CD14-positive monocyte (primary cell): ENCODE data around the gene STAT3. TPM values are rescaled to one million over a fixed set of nuclear protein-coding genes. Genes with fewer than 3 reads are reported as not detected.
A peak's percentile ranks its signal among the peaks of the same experiment; 100 is the strongest.
"Not testable (repeated sequence)": the region's sequence is repeated elsewhere in the genome, so short reads cannot be mapped to it uniquely, and the experiment has no call there.

Experiments used
- DNase-seq, 3 donors: peaks; one replicate each; pipeline ENCODE4 v3.0.0-alpha.2; 2011 to 2022
- H2AFZ ChIP-seq: 2 replicates; pipeline ENCODE4 v1.6.0; 2012; ENCODE audit warnings: mild to moderate bottlenecking, low read depth, low read length, inconsistent platforms; ENCODE audit not compliant: insufficient read depth, poor library complexity, severe bottlenecking
- H3K27ac ChIP-seq, 2 donors: 1 replicate in 1 of 2; 2 replicates in 1 of 2; pipeline ENCODE4 v1.5.1; 2012 to 2013; ENCODE audit warnings: low read length in 2 of 2, control low read depth in 1 of 2, inconsistent platforms in 1 of 2, low read depth in 1 of 2, mild to moderate bottlenecking in 1 of 2
- H3K27me3 ChIP-seq, 2 donors: one replicate each; pipeline versions ENCODE4 v1.6.0 to v1.6.1; 2011 to 2013; ENCODE audit warnings: low read length in 2 of 2; ENCODE audit not compliant: control insufficient read depth in 2 of 2, insufficient read depth in 2 of 2
- H3K36me3 ChIP-seq, 2 donors: replicated peaks in 1 of 2; 1 replicate in 1 of 2; 2 replicates in 1 of 2; pipeline versions ENCODE4 v1.5.1 to v1.6.1; 2012 to 2013; ENCODE audit warnings: low read length in 2 of 2, control low read depth in 1 of 2, inconsistent platforms in 1 of 2, mild to moderate bottlenecking in 1 of 2; ENCODE audit not compliant: insufficient read depth in 2 of 2, control insufficient read depth in 1 of 2
- H3K4me1 ChIP-seq, 2 donors: 1 replicate in 1 of 2; 2 replicates in 1 of 2; pipeline versions ENCODE4 v1.5.1 to v1.6.1; 2012 to 2013; ENCODE audit warnings: low read length in 2 of 2, control low read depth in 1 of 2, inconsistent platforms in 1 of 2, mild to moderate bottlenecking in 1 of 2, moderate library complexity in 1 of 2; ENCODE audit not compliant: insufficient read depth in 2 of 2, control insufficient read depth in 1 of 2
- H3K4me2 ChIP-seq: replicated peaks from 2 replicates; pipeline ENCODE3; 2012; ENCODE audit warnings: low read length, moderate library complexity, mild to moderate bottlenecking; ENCODE audit not compliant: poor library complexity, severe bottlenecking; ENCODE audit errors: extremely low read depth
- H3K4me3 ChIP-seq, 3 experiments: fragments of 200-600 bp in 1 of 3; sonication (generic) in 1 of 3; replicated peaks in 1 of 3; 1 replicate in 2 of 3; 2 replicates in 1 of 3; pipeline ENCODE4 v1.5.1; 2011 to 2013; ENCODE audit warnings: low read length in 3 of 3, mild to moderate bottlenecking in 3 of 3, control low read depth in 2 of 3, low read depth in 2 of 3, inconsistent platforms in 1 of 3, moderate library complexity in 1 of 3
- H3K79me2 ChIP-seq: 2 replicates; pipeline ENCODE4 v1.6.0; 2012; ENCODE audit warnings: mild to moderate bottlenecking, control low read depth, inconsistent platforms, low read length, moderate library complexity; ENCODE audit not compliant: insufficient read depth
- H3K9ac ChIP-seq: 2 replicates; pipeline ENCODE4 v1.6.0; 2017; ENCODE audit warnings: low read length, mild to moderate bottlenecking; ENCODE audit not compliant: insufficient read depth, poor library complexity, severe bottlenecking
- H3K9me3 ChIP-seq, 2 donors: replicated peaks in 1 of 2; 1 replicate in 1 of 2; 2 replicates in 1 of 2; pipeline versions ENCODE4 v1.5.1 to v1.6.1; 2012 to 2013; ENCODE audit warnings: low read length in 2 of 2, control low read depth in 1 of 2; ENCODE audit not compliant: control insufficient read depth in 1 of 2, insufficient read depth in 1 of 2
- H4K20me1 ChIP-seq: 2 replicates; pipeline ENCODE4 v1.6.0; 2012; ENCODE audit warnings: mild to moderate bottlenecking, low read length, control low read depth, moderate library complexity; ENCODE audit not compliant: insufficient read depth
- H3K27ac Mint-ChIP-seq, 7 donors: one replicate each; pipeline ENCODE4 v1.8.0; 2020; ENCODE audit warnings: mild to moderate bottlenecking in 7 of 7, mixed read lengths in 7 of 7, moderate library complexity in 6 of 7, inconsistent platforms in 2 of 7
- H3K27me3 Mint-ChIP-seq, 3 donors: one replicate each; pipeline ENCODE4 v1.8.0; 2021 to 2022; ENCODE audit warnings: low read depth in 3 of 3, mild to moderate bottlenecking in 3 of 3, mixed read lengths in 3 of 3, moderate library complexity in 3 of 3, inconsistent platforms in 1 of 3
- H3K36me3 Mint-ChIP-seq, 2 donors: one replicate each; pipeline ENCODE4 v1.8.0; 2020; ENCODE audit warnings: mixed read lengths in 2 of 2, inconsistent platforms in 1 of 2, mild to moderate bottlenecking in 1 of 2
- H3K4me1 Mint-ChIP-seq: one replicate; pipeline ENCODE4 v1.8.0; 2020; ENCODE audit warnings: mild to moderate bottlenecking, mixed read lengths
- H3K4me3 Mint-ChIP-seq, 2 donors: one replicate each; pipeline ENCODE4 v1.8.0; 2020; ENCODE audit warnings: mild to moderate bottlenecking in 2 of 2, mixed read lengths in 2 of 2, moderate library complexity in 1 of 2
- H3K9me3 Mint-ChIP-seq, 7 donors: one replicate each; pipeline ENCODE4 v1.8.0; 2020 to 2022; ENCODE audit warnings: mixed read lengths in 7 of 7, mild to moderate bottlenecking in 6 of 7, moderate library complexity in 6 of 7, inconsistent platforms in 2 of 7
- CTCF ChIP-seq: fragments of 200-600 bp; IDR thresholded peaks from one replicate; pipeline ENCODE4 v1.8.0; 2022; ENCODE audit warnings: antibody characterized with exemption, mild to moderate bottlenecking
- WGBS: methylation state at CpG from one replicate; pipeline ENCODE4 v1.1.5; 2013; ENCODE audit warnings: missing lambda C conversion rate; ENCODE audit not compliant: insufficient coverage; 5-methylcytosine and 5-hydroxymethylcytosine counted together
- intact Hi-C, 2 donors: fragments of 100-400 bp; cut with micrococcal nuclease; formaldehyde crosslinking; loops; one replicate each; pipeline versions ENCODE4 v1.15.0 to v1.15.1; 2023
- polyA plus RNA-seq, 3 donors: library from polyadenylated mRNA; depleted of rRNA in 1 of 3; unstranded in 2 of 3; stranded (reverse) in 1 of 3; fragments of 300-500 nt in 2 of 3; fragments of >200 nt in 1 of 3; fragmentation: Illumina TruSeq in 2 of 3; gene quantifications; 1 replicate in 2 of 3; 2 replicates in 1 of 3; pipeline ENCODE4 v1.2.3, GENCODE V29; 2012 to 2021

The STAT3 gene
- polyA plus RNA-seq, 3 donors: 73.0 to 155 (median 110) TPM

GRCh38 chr17:42266462-42266861, 121.8 kb downstream of the STAT3 start:
- Mint-ChIP-seq H3K9me3 (peaks cover 0 to 3% (median 0%) of the 10 kb centered on the region in 7 donors), H3K36me3 (peaks cover 1 to 14% of the 10 kb centered on the region in 2 donors), H3K27me3 (peaks cover 0 to 2% (median 0%) of the 10 kb centered on the region in 3 donors), H3K4me1 (peaks cover 14% of the 10 kb centered on the region), H3K27ac (peak overlapping the region; percentile 84 to 95 (median 88)), H3K4me3 (no peak overlapping the region)
- Histone ChIP-seq H2AFZ (no peak overlapping the region), H3K36me3 (no peaks in the 10 kb centered on the region), H3K27ac (peak overlapping the region in 1 of 2 donors; percentile 83), H3K27me3 (no peaks in the 10 kb centered on the region), H3K4me3 (no peak overlapping the region), H3K79me2 (peaks cover 84% of the 10 kb centered on the region), H3K9ac (no peak overlapping the region), H3K4me2 (no peak overlapping the region), H4K20me1 (peaks cover 29% of the 10 kb centered on the region), H3K9me3 (no peaks in the 10 kb centered on the region), H3K4me1 (peaks cover 8 to 13% of the 10 kb centered on the region in 2 donors)
- intact Hi-C loops: no loop called here
- WGBS: no CpG with 5 or more reads among the region's 2 CpGs
- no peak for DNase-seq
- TF ChIP-seq CTCF: no peak

- H3K4me1 ChIP-seq: not testable (repeated sequence)
Observed at GRCh38 chr17:42264366-42264765, 123.9 kb downstream of the STAT3 start.

More at GRCh38 chr17:42264366-42264765, 123.9 kb downstream of the STAT3 start:
- H3K27ac Mint-ChIP-seq, H3K27ac ChIP-seq, DNase-seq, intact Hi-C loops, H3K27me3 Mint-ChIP-seq, H2AFZ ChIP-seq, H3K4me3 Mint-ChIP-seq, H3K9me3 Mint-ChIP-seq, H3K4me2 ChIP-seq, H3K9ac ChIP-seq, H3K36me3 Mint-ChIP-seq, H3K9me3 ChIP-seq, H3K27me3 ChIP-seq, H3K4me3 ChIP-seq, H3K36me3 ChIP-seq: not testable (repeated sequence)
- Histone ChIP-seq H3K79me2 (peaks cover 83% of the 10 kb centered on the region), H4K20me1 (peaks cover 40% of the 10 kb centered on the region)
- no CpG with 5 or more reads among the region's 4 CpGs for whole genome bisulfite sequencing
- peaks cover 11% of the 10 kb centered on the region for H3K4me1 Mint-ChIP-seq

Other genes starting within 250 kb of the STAT3 start
- gene RAB5C, start 233.5 kb downstream of the STAT3 start, polyA plus RNA-seq: 100 to 1,000 TPM; 165 to 204 (median 171) TPM
- gene KCNH4, start 207.3 kb downstream of the STAT3 start, polyA plus RNA-seq: under 1 TPM in 1 of 3 donors, not detected in 2; 0.05 TPM
- gene HCRT, start 203.0 kb downstream of the STAT3 start, polyA plus RNA-seq: not detected
- 10 to 100 TPM; 20.0 to 31.6 (median 20.6) TPM for gene GHDC, start 193.9 kb downstream of the STAT3 start, polyA plus RNA-seq
- 100 to 1,000 TPM in 1 of 3 donors, 10 to 100 TPM in 2; 28.5 to 103 (median 47.9) TPM for gene STAT5B, start 112.1 kb downstream of the STAT3 start, polyA plus RNA-seq
- 10 to 100 TPM; 30.5 to 91.1 (median 49.8) TPM for gene STAT5A, start 99.9 kb downstream of the STAT3 start, polyA plus RNA-seq
- gene CAVIN1, start 34.8 kb upstream of the STAT3 start, polyA plus RNA-seq: under 1 TPM in 1 of 3 donors, not detected in 2; 0.01 TPM
- gene ATP6V0A1, start 70.4 kb upstream of the STAT3 start, polyA plus RNA-seq: 100 to 1,000 TPM in 1 of 3 donors, 10 to 100 TPM in 2; 36.1 to 126 (median 55.1) TPM
- 10 to 100 TPM; 10.4 to 32.9 (median 24.9) TPM for gene NAGLU, start 147.8 kb upstream of the STAT3 start, polyA plus RNA-seq
- under 1 TPM; 0.19 to 0.72 (median 0.27) TPM for gene HSD17B1, start 164.5 kb upstream of the STAT3 start, polyA plus RNA-seq
- 10 to 100 TPM; 52.6 to 63.8 (median 57.9) TPM for gene COASY, start 173.7 kb upstream of the STAT3 start, polyA plus RNA-seq
- gene MLX, start 178.7 kb upstream of the STAT3 start, polyA plus RNA-seq: 100 to 1,000 TPM in 1 of 3 donors, 10 to 100 TPM in 2; 61.4 to 106 (median 63.5) TPM
- 1 to 10 TPM in 1 of 3 donors, not detected in 2; 1.2 TPM for gene PSMC3IP, start 189.3 kb upstream of the STAT3 start, polyA plus RNA-seq
- gene RETREG3, start 220.9 kb upstream of the STAT3 start, polyA plus RNA-seq: 10 to 100 TPM; 34.0 to 69.9 (median 69.9) TPM
- gene TUBG1, start 221.2 kb upstream of the STAT3 start, polyA plus RNA-seq: 10 to 100 TPM in 2 of 3 donors, 1 to 10 TPM in 1; 7.5 to 17.4 (median 10.2) TPM